D721Med (cell line): ENCODE data around the gene C6orf163.

ENCODE experiments used
- DNase-seq: peaks from one replicate; pipeline ENCODE4 v3.0.0; 2011; ENCODE audit warnings: low spot score; ENCODE audit not compliant: insufficient read length
- FAIRE-seq: peaks from 2 replicates; lab custom pipeline; 2011; peaks lifted over from hg19 to GRCh38; lab: Jason Lieb, UNC
- CTCF ChIP-seq: IDR thresholded peaks from 2 replicates; pipeline ENCODE4 v1.5.1; 2012; ENCODE audit warnings: mild to moderate bottlenecking, control low read depth; ENCODE audit not compliant: insufficient read depth; ENCODE audit errors: missing control alignments

The C6orf163 gene

GRCh38 chr6:87391334-87391733, 46.7 kb downstream of the C6orf163 start:
- DNase-seq (no peak), FAIRE-seq (peak; percentile 86)

GRCh38 chr6:87393026-87393622, 48.5 kb downstream of the C6orf163 start:
- peak; percentile 80 for FAIRE-seq
- no peak for DNase-seq
- TF ChIP-seq CTCF = peak; percentile 71

More at GRCh38 chr6:87391334-87391733, 46.7 kb downstream of the C6orf163 start:
- TF ChIP-seq CTCF = peak; percentile 85

GRCh38 chr6:87395431-87395830, 50.8 kb downstream of the C6orf163 start:
- DNase-seq = no peak
- TF ChIP-seq CTCF = no peak
- no peak for FAIRE-seq

- no peak for FAIRE-seq
- no peak for TF ChIP-seq CTCF
- no peak for DNase-seq
These were observed 52.2 kb downstream of the C6orf163 start for GRCh38 chr6:87396595-87397392.

- no peak for TF ChIP-seq CTCF
- no peak for DNase-seq
- FAIRE-seq = no peak
These were observed 53.0 kb downstream of the C6orf163 start for GRCh38 chr6:87397656-87398055.

GRCh38 chr6:87401832-87402231, 57.2 kb downstream of the C6orf163 start:
- FAIRE-seq (no peak), DNase-seq (no peak)
- TF ChIP-seq CTCF = no peak

- no peak for FAIRE-seq
- no peak for DNase-seq
- TF ChIP-seq CTCF = no peak
These were observed 62.9 kb downstream of the C6orf163 start for GRCh38 chr6:87407561-87407900.
